HG03108 (cell line): ENCODE measurements around the gene UGT1A4.

Experiments used
- ATAC-seq: cut with Tn5 transposase; IDR thresholded peaks from one replicate; pipeline ENCODE4 v1.9.1; 2021; ENCODE audit warnings: moderate library complexity; ENCODE audit not compliant: unreplicated experiment

UGT1A4 gene

GRCh38 chr2:233779722-233780121 is 61.2 kb downstream of the UGT1A4 start:
- ATAC-seq, result no peak

- ATAC-seq, result no peak
Observed at GRCh38 chr2:233780771-233781170, 62.2 kb downstream of the UGT1A4 start.

DNA sequence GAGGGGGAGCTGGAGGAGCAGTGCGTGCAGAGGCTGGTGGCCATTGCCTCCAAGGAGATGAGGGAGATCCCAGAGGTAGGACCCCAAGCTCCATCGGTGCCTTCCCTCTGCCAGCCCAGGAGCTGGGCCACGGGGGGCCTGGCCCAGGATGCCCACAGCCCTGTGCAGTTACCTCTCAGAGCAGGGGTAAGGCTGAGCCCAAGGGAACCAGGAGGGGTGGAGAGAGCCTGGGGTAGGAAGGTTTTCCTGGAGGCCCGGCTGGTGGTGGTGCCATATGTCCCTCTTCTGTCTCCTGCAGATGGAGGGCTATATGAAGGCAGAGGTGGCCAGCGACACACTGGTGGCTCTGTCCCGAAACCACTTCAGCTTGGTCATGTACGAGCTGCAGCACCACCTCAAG is 71.0 kb downstream of the UGT1A4 start:
- no peak for ATAC-seq

DNA sequence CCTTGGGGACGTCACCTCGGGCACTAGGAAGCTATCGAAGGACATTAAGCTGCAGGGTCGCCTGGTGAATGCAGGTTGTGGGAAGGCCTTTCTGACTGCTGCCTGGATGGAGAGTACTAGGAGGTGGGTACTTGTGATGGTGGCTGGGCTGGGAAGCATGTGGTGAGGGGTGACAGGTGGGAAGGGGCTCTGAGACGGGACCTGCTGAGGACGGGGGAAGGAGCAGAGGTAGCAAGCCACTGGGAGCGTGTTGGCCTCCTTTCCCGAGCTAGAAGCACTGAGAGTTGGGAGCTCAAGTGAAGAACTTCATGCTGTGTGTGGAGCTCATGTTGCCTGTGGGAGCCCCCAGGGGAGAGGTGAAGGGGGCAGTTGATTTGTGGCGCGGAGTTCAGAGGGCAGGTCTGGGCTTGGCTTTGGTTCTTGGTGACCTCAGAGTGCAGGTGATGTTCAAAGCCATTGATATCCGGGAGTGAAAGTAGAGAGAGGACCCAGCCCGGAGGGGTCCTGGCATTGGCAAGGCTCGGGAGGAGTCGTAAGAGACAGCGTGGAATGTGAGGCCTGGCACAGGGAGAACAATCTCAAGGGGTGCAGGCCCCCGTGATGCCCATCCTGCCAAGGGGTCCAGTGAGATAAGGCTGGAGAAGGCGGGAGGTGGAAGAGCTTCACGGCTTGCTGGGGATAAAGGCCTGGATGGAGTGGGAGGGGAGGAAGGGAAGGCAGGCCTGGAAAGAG is 72.8 kb downstream of the UGT1A4 start:
- ATAC-seq, result no peak

- ATAC-seq, result no peak
Observed at GRCh38 chr2:233791883-233792329, 73.4 kb downstream of the UGT1A4 start.

- no peak for ATAC-seq
Observed at GRCh38 chr2:233792720-233793119, 74.2 kb downstream of the UGT1A4 start.

DNA sequence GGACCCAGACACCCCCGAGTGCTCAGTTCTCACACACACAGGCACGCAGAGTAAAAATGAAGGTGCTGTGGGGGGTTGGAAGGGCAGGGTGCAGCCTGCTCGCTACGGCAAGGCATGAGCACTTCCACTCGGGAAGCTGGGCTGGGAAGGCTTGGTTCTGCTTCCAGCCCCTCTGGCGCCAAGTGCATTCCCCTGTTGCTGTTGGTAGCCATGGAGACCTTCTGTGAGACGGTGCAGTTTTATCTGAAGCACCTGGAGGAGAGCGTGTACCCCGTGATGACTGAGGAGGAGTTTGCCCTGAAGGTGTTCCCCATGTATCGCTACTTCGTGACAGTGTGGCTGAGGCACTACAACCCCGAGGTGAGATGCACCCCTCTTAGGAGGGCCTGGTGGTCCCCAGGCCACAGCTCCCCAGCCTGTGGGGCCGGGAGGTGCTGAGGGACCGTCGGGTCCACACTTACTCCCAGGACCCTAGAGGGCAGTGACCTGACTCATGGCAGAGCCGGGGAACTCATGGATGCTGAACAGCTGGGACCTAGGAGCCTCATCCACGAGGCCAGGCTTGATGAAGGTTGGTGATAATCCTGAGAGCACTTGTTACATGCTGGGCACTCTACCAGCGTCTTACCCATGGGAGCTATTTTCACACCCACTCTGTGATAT is 75.1 kb downstream of the UGT1A4 start:
- no peak for ATAC-seq

- ATAC-seq, result no peak
Observed at GRCh38 chr2:233794128-233794658, 75.7 kb downstream of the UGT1A4 start.

GRCh38 chr2:233795735-233796171 is 77.2 kb downstream of the UGT1A4 start:
- ATAC-seq, result no peak

GRCh38 chr2:233796254-233796653 is 77.7 kb downstream of the UGT1A4 start:
- ATAC-seq, result no peak

DNA sequence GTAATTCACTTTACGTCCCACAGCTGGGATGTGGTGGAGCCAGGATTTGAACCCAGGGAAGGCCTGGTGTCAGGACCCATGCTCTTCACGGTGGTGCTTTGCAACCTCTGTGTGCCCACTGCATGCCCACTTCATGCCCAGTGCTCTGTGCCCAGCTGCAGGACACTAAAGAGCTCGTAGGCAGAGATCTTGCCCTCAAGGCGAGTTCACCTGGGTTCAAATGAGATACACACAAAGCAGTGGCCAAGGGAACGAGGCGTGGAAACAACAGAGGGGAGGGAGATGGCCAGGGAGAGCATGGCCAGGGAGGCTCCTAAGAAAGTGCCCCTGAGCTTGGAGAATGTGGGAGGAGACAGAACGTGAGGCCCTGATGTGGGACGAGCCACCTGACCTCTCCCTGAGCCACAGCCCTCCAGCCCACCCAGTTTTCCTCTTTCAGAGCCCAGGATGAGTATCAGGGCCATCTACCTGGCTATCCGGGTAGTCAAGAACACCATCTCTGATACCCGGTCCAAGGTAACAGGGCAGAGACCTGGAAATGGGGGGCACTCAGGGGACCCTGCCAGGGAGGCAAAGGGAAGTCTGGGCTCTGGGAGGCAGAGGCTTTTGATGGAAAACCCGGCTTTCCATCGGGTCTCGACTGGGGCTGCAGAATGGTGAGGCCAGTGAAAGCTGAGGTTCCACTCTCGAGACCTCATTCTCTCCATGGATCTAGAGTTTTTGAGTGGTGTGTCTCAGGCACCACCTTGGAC is 80.0 kb downstream of the UGT1A4 start:
- no peak for ATAC-seq

- no peak for ATAC-seq
Observed at GRCh38 chr2:233799087-233799665, 80.6 kb downstream of the UGT1A4 start.

DNA sequence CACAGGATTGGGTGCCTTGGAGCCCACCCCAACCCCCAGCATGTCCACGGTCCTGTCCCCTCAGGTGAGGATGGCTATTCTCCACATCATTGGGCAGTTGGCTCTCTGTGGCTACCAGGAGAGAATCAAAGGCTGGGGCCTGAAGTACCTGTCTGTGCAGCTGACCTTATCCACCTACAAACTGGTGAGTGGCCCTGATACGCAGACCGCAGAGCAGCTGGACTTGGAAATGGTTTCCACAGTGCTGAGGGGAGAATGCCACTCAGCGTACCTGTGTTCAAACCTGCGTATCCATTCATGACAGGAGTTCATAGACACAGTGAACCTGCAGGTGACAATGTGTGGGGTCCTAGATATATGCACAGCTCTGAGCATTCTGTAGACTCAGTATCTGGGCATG is 81.2 kb downstream of the UGT1A4 start:
- ATAC-seq, result no peak

DNA sequence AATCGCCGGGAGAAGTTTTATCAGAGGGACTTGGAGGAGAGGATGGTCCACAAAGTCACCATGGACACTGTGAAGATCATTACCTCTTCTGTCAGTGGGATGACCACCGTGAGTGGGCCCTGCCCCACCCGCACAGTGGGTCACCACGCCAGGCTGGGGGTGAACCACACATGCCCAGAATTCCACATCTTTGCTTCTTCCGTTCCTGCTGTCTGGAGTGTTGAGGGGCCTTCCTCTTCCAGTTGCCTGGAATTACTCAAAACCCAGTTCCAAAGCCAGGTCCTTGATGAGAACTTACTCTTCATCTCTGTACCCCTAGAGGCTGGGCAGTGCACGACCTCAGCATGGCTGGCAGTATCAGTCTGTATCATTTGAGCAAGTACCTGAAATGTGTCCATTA is 81.7 kb downstream of the UGT1A4 start:
- no peak for ATAC-seq

- no peak for ATAC-seq
Observed at GRCh38 chr2:233801357-233802131, 83.0 kb downstream of the UGT1A4 start.

- no peak for ATAC-seq
Observed at GRCh38 chr2:233802132-233802815, 83.7 kb downstream of the UGT1A4 start.

GRCh38 chr2:233803292-233803911 is 84.9 kb downstream of the UGT1A4 start:
- no peak for ATAC-seq

DNA sequence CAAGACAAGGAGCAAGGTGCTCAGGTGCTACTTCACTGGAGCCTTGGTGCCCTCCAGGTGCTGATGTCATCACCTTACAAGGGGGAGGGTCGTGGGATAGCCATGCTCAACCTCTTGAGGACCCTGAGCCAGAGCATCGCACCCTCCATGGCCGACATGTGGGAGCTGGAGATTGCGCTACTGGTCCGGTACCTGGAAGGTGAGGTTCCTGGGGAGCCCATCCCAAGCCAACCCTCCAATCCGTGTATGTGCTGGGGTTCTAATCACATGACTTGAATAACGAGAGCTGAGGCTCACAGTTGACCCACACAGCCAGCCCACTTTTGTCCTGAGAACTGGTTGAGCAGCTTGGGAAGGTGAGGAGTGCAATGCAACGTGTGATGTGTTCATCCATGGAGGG is 85.5 kb downstream of the UGT1A4 start:
- ATAC-seq, result no peak

DNA sequence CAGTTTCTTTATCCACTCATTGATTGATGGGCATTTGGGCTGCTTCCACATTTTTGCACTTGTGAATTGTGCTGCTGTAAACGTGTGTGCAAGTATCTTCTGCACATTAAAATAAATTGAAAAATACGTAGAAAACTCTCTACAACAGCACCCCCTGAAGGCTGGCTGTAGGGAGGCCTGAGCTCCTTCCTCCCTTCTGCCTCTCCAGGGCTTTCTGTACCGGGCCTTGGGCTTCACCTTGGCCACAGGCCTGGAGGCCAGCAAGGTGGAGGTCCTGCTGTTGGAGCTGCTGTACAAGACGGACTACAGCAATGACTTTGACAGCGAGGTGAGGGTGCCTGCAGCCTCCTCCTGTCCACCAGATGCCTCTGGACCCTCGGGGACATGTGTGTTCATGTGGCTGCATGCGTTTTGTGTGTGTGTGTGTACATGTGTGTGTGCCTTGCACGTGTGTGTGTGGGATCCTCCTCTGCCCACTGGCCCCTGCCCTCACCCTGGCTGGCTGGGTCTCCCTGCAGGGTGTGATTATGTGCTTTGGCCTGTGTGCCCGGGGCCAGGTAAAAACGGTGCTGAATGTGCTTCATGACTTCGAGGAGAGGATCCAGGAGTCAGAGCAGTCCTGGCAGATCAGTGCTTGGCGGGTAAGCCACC is 88.8 kb downstream of the UGT1A4 start:
- no peak for ATAC-seq
